LNCaP clone FGC (cell line): ENCODE data around the gene FHIT.
"Not testable (repeated sequence)": the region's sequence is repeated elsewhere in the genome, so short reads cannot be mapped to it uniquely, and the experiment has no call there.

Source experiments
- DNase-seq: peaks from one replicate; pipeline ENCODE4 v3.0.0-alpha.2; 2011; ENCODE audit warnings: low read depth
- H3K4me3 ChIP-seq: 2 replicates; pipeline ENCODE4 v1.5.1; 2011; ENCODE audit warnings: mild to moderate bottlenecking, low read depth, low read length, control low read depth
- CTCF ChIP-seq: IDR thresholded peaks from 2 replicates; pipeline ENCODE4 v1.5.1; 2012; ENCODE audit warnings: mild to moderate bottlenecking; ENCODE audit not compliant: control insufficient read depth, insufficient read depth; ENCODE audit errors: extremely low read depth

The FHIT gene

GRCh38 chr3:61222467-61222866 is 28.8 kb downstream of the FHIT start:
- DNase-seq: no peak
- H3K4me3 ChIP-seq: no peak overlapping the region
- TF ChIP-seq CTCF: no peak

GRCh38 chr3:61221759-61222362 is 29.4 kb downstream of the FHIT start:
- TF ChIP-seq CTCF: no peak
- no peak overlapping the region for H3K4me3 ChIP-seq
- no peak for DNase-seq

GRCh38 chr3:61218504-61218903 is 32.7 kb downstream of the FHIT start:
- no peak overlapping the region for H3K4me3 ChIP-seq
- no peak for DNase-seq
- no peak for TF ChIP-seq CTCF

GRCh38 chr3:61216171-61216570 is 35.1 kb downstream of the FHIT start:
- DNase-seq, H3K4me3 ChIP-seq: not testable (repeated sequence)

- H3K4me3 ChIP-seq: no peak overlapping the region
- no peak for TF ChIP-seq CTCF
- no peak for DNase-seq
These were observed 49.2 kb downstream of the FHIT start for GRCh38 chr3:61202086-61202485.

GRCh38 chr3:61201071-61201470 is 50.2 kb downstream of the FHIT start:
- DNase-seq: no peak
- no peak for TF ChIP-seq CTCF
- H3K4me3 ChIP-seq: no peak overlapping the region

GRCh38 chr3:61200270-61200669 is 51.0 kb downstream of the FHIT start:
- no peak overlapping the region for H3K4me3 ChIP-seq
- no peak for TF ChIP-seq CTCF
- DNase-seq: no peak
